Measurements from ENCODE around the gene RREB1. TPM values are rescaled to one million over a fixed set of nuclear protein-coding genes. Genes with fewer than 3 reads are reported as not detected.

Gene RREB1
- total RNA-seq, 1 donor from 2014 or later, result 36.2 TPM

DNA sequence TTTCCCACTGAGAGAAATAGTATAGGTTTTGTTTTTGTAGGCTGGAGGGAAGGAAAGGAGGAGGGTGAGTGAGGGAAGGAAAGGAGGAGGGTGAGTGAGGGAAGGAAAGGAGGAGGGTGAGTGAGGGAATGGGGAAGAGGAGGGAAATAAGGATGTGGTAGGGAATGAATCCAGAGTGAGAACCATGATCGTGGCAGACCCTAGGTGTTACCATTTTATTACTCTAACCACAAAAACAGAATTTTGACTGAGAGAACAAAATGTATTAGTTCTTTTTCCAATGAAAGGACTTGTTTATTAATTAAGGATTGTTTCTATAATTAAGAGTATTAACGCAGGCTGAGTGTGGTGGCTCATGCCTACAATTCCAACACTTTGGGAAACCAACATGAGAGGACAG, 188.8 kb downstream of the RREB1 start:
- ATAC-seq (no peak), DNase-seq (no peak)
- intact Hi-C loops (cut with micrococcal nuclease), result loop anchor here (5.0 kb wide), 1 partner anchor 316 kb away; no protein-coding TSS in a partner anchor

DNA sequence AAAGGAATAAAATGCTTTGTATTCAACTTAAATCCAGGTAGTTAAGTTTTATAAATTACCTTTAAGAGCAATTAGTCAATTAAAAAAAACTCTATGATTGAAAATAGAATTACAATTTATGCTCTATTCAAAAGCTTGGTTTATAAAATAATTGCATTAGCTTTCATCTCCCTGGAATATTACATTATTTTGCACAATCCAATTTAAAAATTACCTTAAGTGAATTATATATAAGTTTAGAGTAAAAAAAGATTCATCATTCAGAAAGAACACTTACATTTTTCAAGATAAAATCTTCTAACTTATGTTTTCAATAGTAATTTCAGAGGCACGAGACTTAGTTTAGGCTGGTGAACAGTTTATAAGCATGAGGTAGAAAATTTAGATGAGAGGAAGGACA, 190.4 kb downstream of the RREB1 start:
- intact Hi-C loops (cut with micrococcal nuclease), result loop anchor here (5.0 kb wide), 1 partner anchor 314 kb away; no protein-coding TSS in a partner anchor
- ATAC-seq (no peak), DNase-seq (no peak)

DNA sequence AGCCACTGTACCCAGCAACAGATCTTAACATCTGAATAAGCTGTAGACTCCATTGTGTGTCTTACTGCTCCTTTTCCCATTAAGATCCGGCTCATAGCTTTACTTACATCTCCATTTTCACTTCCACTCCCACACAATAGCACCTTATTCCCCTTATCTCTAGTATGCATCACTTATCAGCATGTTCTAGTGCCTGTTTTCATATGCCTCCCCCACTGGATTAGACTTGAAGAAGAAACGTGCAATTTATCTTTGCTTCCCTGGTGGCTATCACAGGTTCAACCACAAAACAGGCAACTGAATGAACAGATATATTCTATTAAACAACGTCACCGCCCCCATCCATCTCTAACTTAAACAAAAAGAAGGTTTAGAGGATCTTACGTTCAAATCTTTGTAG, 193.2 kb downstream of the RREB1 start:
- intact Hi-C loops (cut with micrococcal nuclease), result no loop called here
- DNase-seq (no peak), ATAC-seq (no peak)

Other genes with a start within 250 kb of the RREB1 start
- gene SSR1, start 205.2 kb downstream of the RREB1 start, total RNA-seq, result 62.5 TPM

All from left ventricle myocardium superior (tissue), 1 donor.